ENCODE measurements around the gene AOPEP. TPM values are rescaled to one million over a fixed set of nuclear protein-coding genes. Genes with fewer than 3 reads are reported as not detected.

AOPEP gene
- total and polyA plus RNA-seq, 9 of the 15 experiments (the other 6 are each of a cell fraction or from before 2014, with no cell fraction given), result 4.5 to 19.3 (median 13.5) TPM

- TF ChIP-seq TOE1 (IDR thresholded peaks at IDR 0.05; ENCODE audit: borderline replicate concordance), result no peak
- no peak for TF ChIP-seq TOE1 (CRISPR knock-in tag; IDR thresholded peaks at IDR 0.05; ENCODE audit: borderline replicate concordance, low read depth)
- no peak for TF ChIP-seq GABPB2 (CRISPR knock-in tag; conservative IDR thresholded peaks at IDR 0.05)
- no peak for TF ChIP-seq BRD4 (IDR thresholded peaks at IDR 0.05)
- no peak for TF ChIP-seq SIN3B (IDR thresholded peaks at IDR 0.05; ENCODE audit: low read depth)
- TF ChIP-seq ZBTB9 (CRISPR knock-in tag; IDR thresholded peaks at IDR 0.05), result no peak
- no peak for TF ChIP-seq ZC3H4 (CRISPR knock-in tag; IDR thresholded peaks at IDR 0.05; ENCODE audit: borderline replicate concordance)
- TF ChIP-seq ZNF639 (CRISPR knock-in tag; conservative IDR thresholded peaks at IDR 0.05 in 1 of 2, IDR thresholded peaks at IDR 0.05 in 1 of 2), result peak in 1 of 2 experiments; percentile 60; a peak in 2 of 4 replicates
- no peak for TF ChIP-seq GTF2E2 (tag; IDR thresholded peaks at IDR 0.05)
- TF ChIP-seq MAFG (tag; conservative IDR thresholded peaks at IDR 0.05), result no peak
- TF ChIP-seq HDGF (IDR thresholded peaks at IDR 0.05), result no peak
- no peak for TF ChIP-seq ZNF184 (CRISPR knock-in tag; IDR thresholded peaks at IDR 0.05)
- TF ChIP-seq KLF10 (CRISPR knock-in tag; IDR thresholded peaks at IDR 0.05), result no peak
- no peak for TF ChIP-seq KDM5B (IDR thresholded peaks at IDR 0.05; ENCODE audit: insufficient replicate concordance, low read depth, low read length)
- no peak for TF ChIP-seq ZNF431 (CRISPR knock-in tag; IDR thresholded peaks at IDR 0.05)
- no peak for TF ChIP-seq E2F3 (CRISPR knock-in tag; IDR thresholded peaks at IDR 0.05)
- no peak for TF ChIP-seq NR0B1 (IDR thresholded peaks at IDR 0.05; ENCODE audit: partially characterized antibody)
- no peak for TF ChIP-seq ZNF584 (CRISPR knock-in tag; IDR thresholded peaks at IDR 0.05; ENCODE audit: low read depth)
- no peak for TF ChIP-seq BRCA1 (IDR thresholded peaks at IDR 0.05)
- no peak for TF ChIP-seq BRCA1 (CRISPR knock-in tag; IDR thresholded peaks at IDR 0.05)
- no peak for TF ChIP-seq ZNF717 (CRISPR knock-in tag; IDR thresholded peaks at IDR 0.05)
- TF ChIP-seq ZNF76 (CRISPR knock-in tag; IDR thresholded peaks at IDR 0.05; ENCODE audit: borderline replicate concordance), result no peak
- no peak for TF ChIP-seq ZNF740 (CRISPR knock-in tag; IDR thresholded peaks at IDR 0.05)
- no peak for TF ChIP-seq ZNF740 (tag; IDR thresholded peaks at IDR 0.05)
Measured at GRCh38 chr9:95048225-95049087, 322.0 kb downstream of the AOPEP start (continued).

Data from K562 (cell line).